Right atrium auricular region (tissue), 2 donors: Measurements from ENCODE around the gene DMRT1. TPM values are rescaled to one million over a fixed set of nuclear protein-coding genes. Genes with fewer than 3 reads are reported as not detected.
"Not testable (repeated sequence)": the region's sequence is repeated elsewhere in the genome, so short reads cannot be mapped to it uniquely, and the experiment has no call there.

ENCODE experiments used
- DNase-seq: peaks from one replicate; pipeline ENCODE4 v3.0.0-alpha.2; 2019; ENCODE audit warnings: low spot score
- H3K27ac ChIP-seq, 2 donors: fragments of 200-600 bp; sonication (generic); 1 replicate in 1 of 2; 2 replicates in 1 of 2; pipeline ENCODE4 v1.5.1; 2016 to 2019
- H3K27me3 ChIP-seq, 2 donors: fragments of 200-600 bp; sonication (generic); one replicate each; pipeline versions ENCODE4 v1.5.1 to v1.6.0; 2017 to 2019
- H3K36me3 ChIP-seq: fragments of 200-600 bp; sonication (generic); one replicate; pipeline ENCODE4 v1.5.1; 2016
- H3K4me1 ChIP-seq, 2 donors: fragments of 200-600 bp; sonication (generic); one replicate each; pipeline versions ENCODE4 v1.5.1 to v1.6.0; 2017 to 2019
- H3K4me3 ChIP-seq, 2 donors: fragments of 200-600 bp; sonication (generic); 1 replicate in 1 of 2; 2 replicates in 1 of 2; pipeline ENCODE4 v1.5.1; 2017 to 2019; ENCODE audit warnings: mild to moderate bottlenecking in 1 of 2, moderate library complexity in 1 of 2
- H3K9me3 ChIP-seq, 2 donors: fragments of 200-600 bp; sonication (generic); one replicate each; pipeline ENCODE4 v1.5.1; 2019
- CTCF ChIP-seq, 2 donors: fragments of 200-600 bp; sonication (generic); IDR thresholded peaks; one replicate each; pipeline ENCODE4 v1.5.1; 2019; ENCODE audit warnings: antibody characterized with exemption in 2 of 2
- total RNA-seq, 2 donors: library from RNA; depleted of rRNA; stranded (reverse); fragments of >200 nt; gene quantifications; one replicate each; pipeline ENCODE4 v1.1.0, GENCODE V29; 2016

DMRT1 gene
- total RNA-seq, 2 donors from 2014 or later, result not detected

DNA sequence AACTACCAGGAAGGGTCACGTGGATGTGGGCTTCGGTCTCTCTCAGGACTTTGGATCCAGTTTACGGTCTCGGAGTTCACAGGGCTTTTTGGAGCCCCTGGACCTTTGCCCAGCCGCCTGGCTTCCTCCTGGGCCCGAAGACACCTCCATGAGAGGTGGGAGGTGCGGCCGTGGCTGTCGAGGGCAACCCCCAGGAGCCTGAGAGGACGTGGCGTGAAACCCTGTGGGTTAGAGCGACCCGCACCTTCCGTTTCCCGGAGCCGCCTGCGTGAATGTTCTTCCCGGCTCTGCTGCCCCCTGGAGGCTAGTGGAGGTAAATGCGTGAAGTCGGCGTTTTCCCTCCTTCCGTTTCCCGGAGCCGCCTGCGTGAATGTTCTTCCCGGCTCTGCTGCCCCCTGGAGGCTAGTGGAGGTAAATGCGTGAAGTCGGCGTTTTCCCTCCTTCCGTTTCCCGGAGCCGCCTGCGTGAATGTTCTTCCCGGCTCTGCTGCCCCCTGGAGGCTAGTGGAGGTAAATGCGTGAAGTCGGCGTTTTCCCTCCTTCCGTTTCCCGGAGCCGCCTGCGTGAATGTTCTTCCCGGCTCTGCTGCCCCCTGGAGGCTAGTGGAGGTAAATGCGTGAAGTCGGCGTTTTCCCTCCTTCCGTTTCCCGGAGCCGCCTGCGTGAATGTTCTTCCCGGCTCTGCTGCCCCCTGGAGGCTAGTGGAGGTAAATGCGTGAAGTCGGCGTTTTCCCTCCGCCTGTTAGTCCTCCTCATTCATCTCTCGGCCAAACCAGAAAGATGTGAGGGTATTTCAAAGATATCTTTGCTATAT lies 157.0 kb downstream of the DMRT1 start:
- H3K36me3 ChIP-seq, H3K4me3 ChIP-seq, H3K4me1 ChIP-seq, H3K27ac ChIP-seq, H3K9me3 ChIP-seq, DNase-seq, H3K27me3 ChIP-seq: not testable (repeated sequence)
- TF ChIP-seq CTCF (IDR thresholded peaks at IDR 0.05), result peak in 1 of 2 donors; percentile 52

DNA sequence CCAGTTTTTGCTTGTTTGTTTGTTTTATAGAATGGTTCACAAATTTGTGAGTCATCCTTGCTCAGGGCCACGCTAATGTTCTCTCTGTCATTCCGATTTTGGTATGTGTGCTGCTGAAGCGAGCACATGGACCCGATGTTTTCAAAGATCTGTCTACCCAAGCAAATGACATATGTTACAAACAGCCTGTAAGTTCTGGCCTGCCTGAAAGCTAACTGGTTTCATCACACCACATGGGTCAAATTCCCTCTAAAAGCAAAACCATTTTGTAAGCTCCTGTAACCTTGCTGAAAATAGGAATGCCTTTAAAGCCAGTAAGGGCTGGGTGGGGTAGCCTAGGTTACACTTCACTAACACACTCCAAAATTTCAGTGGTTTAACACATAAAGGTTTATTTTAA lies 160.3 kb downstream of the DMRT1 start:
- DNase-seq, result no peak

DNA sequence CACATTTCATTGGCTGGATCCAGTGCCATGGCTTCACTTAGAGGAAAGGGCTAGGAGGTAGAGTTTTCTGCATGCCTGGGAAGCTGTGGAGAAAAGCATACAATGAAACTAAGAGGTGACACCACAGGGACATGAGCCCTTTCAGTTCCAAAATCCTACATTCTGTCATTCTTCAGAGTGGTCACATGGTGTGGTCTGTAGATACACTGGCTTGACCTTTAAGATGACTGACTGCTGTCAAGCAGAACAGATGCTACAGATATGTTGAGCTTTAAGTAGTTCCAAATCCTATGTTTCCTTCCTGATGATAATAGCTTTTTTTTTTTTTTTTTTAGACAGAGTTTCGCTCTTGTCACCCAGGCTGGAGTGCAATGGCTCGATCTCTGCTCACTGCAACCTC lies 161.2 kb downstream of the DMRT1 start:
- H3K36me3 ChIP-seq, result no peaks in the 10 kb centered on the region
- no peak for TF ChIP-seq CTCF (IDR thresholded peaks at IDR 0.05)
- DNase-seq, result no peak
- H3K9me3 ChIP-seq, result no peaks in the 10 kb centered on the region
- H3K27ac ChIP-seq, result no peak overlapping the region
- no peak overlapping the region for H3K4me3 ChIP-seq
- no peaks in the 10 kb centered on the region for H3K4me1 ChIP-seq
- H3K27me3 ChIP-seq, result no peaks in the 10 kb centered on the region

More for the DNA sequence above, 160.3 kb downstream of the DMRT1 start:
- no peaks in the 10 kb centered on the region for H3K4me1 ChIP-seq
- TF ChIP-seq CTCF (IDR thresholded peaks at IDR 0.05), result no peak
- H3K9me3 ChIP-seq, result no peaks in the 10 kb centered on the region
- H3K27ac ChIP-seq, result no peak overlapping the region
- no peaks in the 10 kb centered on the region for H3K36me3 ChIP-seq
- no peaks in the 10 kb centered on the region for H3K27me3 ChIP-seq
- H3K4me3 ChIP-seq, result no peak overlapping the region

DNA sequence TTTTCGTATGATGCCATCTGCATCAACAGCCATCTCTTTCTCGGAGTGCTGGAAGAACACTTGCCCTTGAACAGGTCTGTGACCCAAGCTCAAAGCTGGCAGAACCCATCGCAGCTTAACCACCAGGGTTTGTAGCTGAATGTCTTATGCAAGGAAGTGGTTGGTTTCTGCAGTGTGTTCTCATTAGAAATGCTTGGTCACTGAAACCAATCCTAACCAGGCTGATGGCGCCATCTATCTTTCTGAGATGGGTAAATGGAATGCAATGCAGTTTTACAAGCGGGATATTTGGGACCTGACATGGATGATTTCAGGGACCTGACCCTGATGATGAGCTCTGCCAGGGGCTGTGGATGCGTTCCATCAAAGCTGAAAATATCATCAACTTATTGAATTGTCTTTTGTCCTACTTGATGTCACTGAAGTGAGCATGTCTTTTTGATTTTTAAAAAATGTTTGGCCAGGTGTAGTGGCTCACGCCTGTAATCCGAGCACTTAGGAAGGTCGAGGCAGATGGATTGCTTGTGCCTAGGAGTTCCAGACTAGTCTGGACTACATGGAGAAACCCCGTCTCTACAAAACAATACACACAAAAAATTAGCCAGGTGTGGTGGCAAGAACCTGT lies 163.7 kb downstream of the DMRT1 start:
- H3K4me3 ChIP-seq, result no peak overlapping the region
- no peak overlapping the region for H3K27ac ChIP-seq
- H3K36me3 ChIP-seq, result no peaks in the 10 kb centered on the region
- peak; percentile 23 to 66 for TF ChIP-seq CTCF (IDR thresholded peaks at IDR 0.05)
- H3K9me3 ChIP-seq, result no peaks in the 10 kb centered on the region
- no peak for DNase-seq
- H3K4me1 ChIP-seq, result peaks cover 0 to 3% of the 10 kb centered on the region in 2 donors
- H3K27me3 ChIP-seq, result no peaks in the 10 kb centered on the region

DNA sequence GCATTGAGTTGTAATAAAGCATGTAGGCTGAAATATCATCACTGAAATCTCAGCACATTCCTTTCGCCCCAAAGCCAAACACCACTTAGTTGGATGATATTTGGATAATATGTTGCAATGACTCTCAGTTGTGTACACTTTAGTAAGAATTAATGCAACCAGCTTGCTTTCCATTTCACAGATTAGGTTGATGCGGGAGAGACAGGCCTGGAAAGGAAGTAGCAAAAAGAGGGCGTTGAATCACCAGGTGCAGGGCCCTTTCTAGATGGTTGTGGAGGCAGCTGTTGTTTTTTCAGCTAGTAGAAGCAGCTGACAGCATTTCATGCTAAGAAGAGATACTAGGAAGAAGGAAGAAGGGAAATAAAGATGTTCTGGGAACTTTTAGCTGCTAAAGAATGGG lies 165.8 kb downstream of the DMRT1 start:
- Histone ChIP-seq H3K36me3 (no peaks in the 10 kb centered on the region), H3K4me3 (no peak overlapping the region), H3K27ac (no peak overlapping the region), H3K4me1 (peaks cover 0 to 3% of the 10 kb centered on the region in 2 donors), H3K9me3 (no peaks in the 10 kb centered on the region), H3K27me3 (no peaks in the 10 kb centered on the region)
- DNase-seq, result no peak
- no peak for TF ChIP-seq CTCF (IDR thresholded peaks at IDR 0.05)
